HG02885 (cell line): Measurements from ENCODE around the gene ZNF653.

ENCODE experiments used
- ATAC-seq: cut with Tn5 transposase; IDR thresholded peaks from one replicate; pipeline ENCODE4 v1.9.1; 2021; ENCODE audit warnings: mild to moderate bottlenecking; ENCODE audit not compliant: unreplicated experiment, poor library complexity

Gene ZNF653

GRCh38 chr19:11505504-11506100 lies at the start of gene ZNF653:
Gene ZNF653, minus strand, starts transcription at chr19:11505839. Its CDS starts 53 bp downstream, at chr19:11505786.
- ATAC-seq: peak; percentile 63

- no peak for ATAC-seq
Observed at GRCh38 chr19:11555246-11555645, 49.6 kb upstream of the ZNF653 start.

- no peak for ATAC-seq
Observed at GRCh38 chr19:11554160-11554559, 48.5 kb upstream of the ZNF653 start.

- ATAC-seq: no peak
Observed at GRCh38 chr19:11552666-11553372, 47.2 kb upstream of the ZNF653 start.

GRCh38 chr19:11551603-11552235 lies 46.1 kb upstream of the ZNF653 start:
- no peak for ATAC-seq

- ATAC-seq: no peak
Observed at GRCh38 chr19:11550265-11550664, 44.6 kb upstream of the ZNF653 start.

GRCh38 chr19:11549386-11549953 lies 43.8 kb upstream of the ZNF653 start:
- ATAC-seq: no peak

GRCh38 chr19:11547929-11548700 lies 42.5 kb upstream of the ZNF653 start:
- no peak for ATAC-seq

- ATAC-seq: no peak
Observed at GRCh38 chr19:11541238-11541637, 35.6 kb upstream of the ZNF653 start.

GRCh38 chr19:11540645-11541044 lies 35.0 kb upstream of the ZNF653 start:
- no peak for ATAC-seq

- no peak for ATAC-seq
Observed at GRCh38 chr19:11539495-11540365, 34.1 kb upstream of the ZNF653 start.

GRCh38 chr19:11538232-11539036 lies 32.8 kb upstream of the ZNF653 start, which contains the start of gene CNN1:
Gene CNN1, plus strand, starts transcription at chr19:11538851. Its CDS starts 77 bp downstream, at chr19:11538928.
- ATAC-seq: no peak

GRCh38 chr19:11535792-11536595 lies 30.4 kb upstream of the ZNF653 start:
- ATAC-seq: peak; percentile 61

GRCh38 chr19:11534948-11535347 lies 29.3 kb upstream of the ZNF653 start:
- ATAC-seq: no peak

GRCh38 chr19:11534538-11534937 lies 28.9 kb upstream of the ZNF653 start:
- no peak for ATAC-seq

GRCh38 chr19:11530432-11530831 lies 24.8 kb upstream of the ZNF653 start:
- ATAC-seq: no peak

GRCh38 chr19:11528551-11529341 lies 23.1 kb upstream of the ZNF653 start, which contains the start of gene ECSIT:
Gene ECSIT, minus strand, starts transcription at chr19:11529134. Its CDS starts 9,964 bp downstream, at chr19:11519170.
- ATAC-seq: peak; percentile 96
